Cardiac muscle cell (in vitro differentiated cells and primary cell): Measurements from ENCODE around the gene IRF2BP1. TPM values are rescaled to one million over a fixed set of nuclear protein-coding genes. Genes with fewer than 3 reads are reported as not detected.

ENCODE experiments used
- DNase-seq, 2 donors: peaks; one replicate each; pipeline versions ENCODE4 v3.0.0 to v3.0.0-alpha.2; 2010 to 2017; ENCODE audit warnings: low read depth in 1 of 2, low spot score in 1 of 2
- H3K27ac ChIP-seq: fragments of 200-600 bp; sonication (generic); 2 replicates; pipeline ENCODE4 v1.5.1; 2016
- H3K27me3 ChIP-seq: fragments of 200-600 bp; sonication (generic); 2 replicates; pipeline ENCODE4 v1.6.0; 2016; ENCODE audit warnings: control low read depth
- H3K36me3 ChIP-seq: fragments of 200-600 bp; sonication (generic); 2 replicates; pipeline ENCODE4 v1.5.1; 2016; ENCODE audit warnings: control low read depth
- H3K4me1 ChIP-seq: fragments of 200-600 bp; sonication (generic); 2 replicates; pipeline ENCODE4 v1.8.1; 2017; ENCODE audit warnings: low read depth, mild to moderate bottlenecking, mixed run types
- H3K4me3 ChIP-seq: fragments of 200-600 bp; sonication (generic); 2 replicates; pipeline ENCODE4 v1.5.1; 2016; ENCODE audit warnings: mild to moderate bottlenecking
- H3K9me3 ChIP-seq: fragments of 200-600 bp; sonication (generic); 2 replicates; pipeline ENCODE4 v1.5.1; 2017; ENCODE audit warnings: low read depth, mild to moderate bottlenecking, control low read depth
- CTCF ChIP-seq: IDR thresholded peaks from 2 replicates; pipeline ENCODE4 v1.5.1; 2012; ENCODE audit warnings: low read depth, mild to moderate bottlenecking, low read length
- polyA plus RNA-seq: library from polyadenylated mRNA; unstranded; fragments of >200 nt; fragmentation: Nextera tagmentation; extraction: Ambion mirVana; gene quantifications from 2 replicates; pipeline ENCODE4 v1.2.1, GENCODE V29; 2016
- total RNA-seq: library from RNA; depleted of rRNA; stranded (reverse); fragments of >200 nt; gene quantifications from 2 replicates; pipeline ENCODE4 v1.2.3, GENCODE V29; 2016

IRF2BP1 gene
- total and polyA plus RNA-seq, 2 experiments from 2014 or later = 14.5 to 71.8 TPM

- no peak for TF ChIP-seq CTCF
- Histone ChIP-seq H3K4me1 (no peaks in the 10 kb centered on the region), H3K36me3 (no peaks in the 10 kb centered on the region), H3K9me3 (no peaks in the 10 kb centered on the region), H3K27ac (no peak overlapping the region), H3K4me3 (no peak overlapping the region), H3K27me3 (no peaks in the 10 kb centered on the region)
- no peak for DNase-seq
Measured at GRCh38 chr19:45866400-45867176, 19.4 kb downstream of the IRF2BP1 start.

- DNase-seq = no peak
- Histone ChIP-seq H3K9me3 (no peaks in the 10 kb centered on the region), H3K4me3 (no peak overlapping the region), H3K27ac (no peak overlapping the region), H3K27me3 (no peaks in the 10 kb centered on the region), H3K36me3 (no peaks in the 10 kb centered on the region), H3K4me1 (no peaks in the 10 kb centered on the region)
- TF ChIP-seq CTCF = no peak
Measured at GRCh38 chr19:45865269-45865948, 20.5 kb downstream of the IRF2BP1 start.

GRCh38 chr19:45864629-45865082 is 21.3 kb downstream of the IRF2BP1 start:
- peak overlapping the region; percentile 31 for H3K4me3 ChIP-seq
- DNase-seq = no peak
- TF ChIP-seq CTCF = no peak
- no peaks in the 10 kb centered on the region for H3K9me3 ChIP-seq
- no peaks in the 10 kb centered on the region for H3K27me3 ChIP-seq
- no peaks in the 10 kb centered on the region for H3K36me3 ChIP-seq
- H3K27ac ChIP-seq = no peak overlapping the region
- H3K4me1 ChIP-seq = no peaks in the 10 kb centered on the region

GRCh38 chr19:45863840-45864628 is 21.9 kb downstream of the IRF2BP1 start, which contains the start of gene FOXA3:
Gene FOXA3, plus strand, starts transcription at chr19:45864326. Its CDS starts 131 bp downstream, at chr19:45864457.
- H3K4me3 ChIP-seq = peak within 1 kb of the TSS; percentile 31
- no peak within 1 kb of the TSS for H3K27ac ChIP-seq
- H3K4me1 ChIP-seq = no peaks in the 10 kb centered on the region
- TF ChIP-seq CTCF = peak; percentile 49
- no peaks in the 10 kb centered on the region for H3K27me3 ChIP-seq
- no peaks in the 10 kb centered on the region for H3K9me3 ChIP-seq
- no peaks in the 10 kb centered on the region for H3K36me3 ChIP-seq
- peak; percentile 32 to 62 for DNase-seq

GRCh38 chr19:45863335-45863839 is 22.6 kb downstream of the IRF2BP1 start:
- Histone ChIP-seq H3K36me3 (no peaks in the 10 kb centered on the region), H3K4me3 (peak overlapping the region; percentile 31), H3K4me1 (no peaks in the 10 kb centered on the region), H3K27ac (no peak overlapping the region), H3K9me3 (no peaks in the 10 kb centered on the region), H3K27me3 (no peaks in the 10 kb centered on the region)
- no peak for DNase-seq
- TF ChIP-seq CTCF = no peak
